Upper lobe of left lung (tissue), 6 donors: ENCODE results near the gene TMTC2. TPM values are rescaled to one million over a fixed set of nuclear protein-coding genes. Genes with fewer than 3 reads are reported as not detected.

Experiments used
- ATAC-seq, 2 donors: fragments of 200-7000 bp; cut with Tn5 transposase; one replicate each; pipeline ENCODE4 v1.9.1; 2022; ENCODE audit warnings: mild to moderate bottlenecking in 2 of 2, moderate library complexity in 2 of 2; ENCODE audit not compliant: low FRiP score in 2 of 2
- DNase-seq, 2 donors: peaks; one replicate each; pipeline ENCODE4 v3.0.0-alpha.2; 2019 to 2020
- H3K27ac ChIP-seq, 4 donors: fragments of 200-600 bp; sonication (generic); one replicate each; pipeline ENCODE4 v1.5.1; 2016 to 2019
- H3K27me3 ChIP-seq, 4 donors: fragments of 200-600 bp; sonication (generic); one replicate each; pipeline ENCODE4 v1.5.1; 2017 to 2019
- H3K36me3 ChIP-seq, 4 donors: fragments of 200-600 bp; sonication (generic); one replicate each; pipeline ENCODE4 v1.5.1; 2016 to 2019
- H3K4me1 ChIP-seq, 4 donors: fragments of 200-600 bp; sonication (generic); one replicate each; pipeline ENCODE4 v1.5.1; 2018 to 2019
- H3K4me3 ChIP-seq, 4 donors: fragments of 200-600 bp; sonication (generic); one replicate each; pipeline ENCODE4 v1.5.1; 2017 to 2019; ENCODE audit warnings: mild to moderate bottlenecking in 2 of 4, moderate library complexity in 1 of 4
- H3K9me3 ChIP-seq, 4 donors: fragments of 200-600 bp; sonication (generic); one replicate each; pipeline ENCODE4 v1.5.1; 2018 to 2019
- EP300 ChIP-seq, 4 donors: sonication (generic); formaldehyde crosslinking; IDR thresholded peaks; one replicate each; pipeline ENCODE4 v1.5.1; 2017; ENCODE audit warnings: antibody characterized with exemption in 4 of 4, control low read depth in 2 of 4
- POLR2A ChIP-seq, 4 donors: fragments of 450-650 bp; IDR thresholded peaks; one replicate each; pipeline ENCODE4 v1.5.1; 2016 to 2017; ENCODE audit warnings: antibody characterized with exemption in 4 of 4, mild to moderate bottlenecking in 2 of 4
- POLR2AphosphoS5 ChIP-seq, 2 donors: sonication (generic); formaldehyde crosslinking; IDR thresholded peaks; one replicate each; pipeline ENCODE4 v1.5.1; 2017; ENCODE audit warnings: antibody characterized with exemption in 2 of 2
- WGBS, 2 donors: methylation state at CpG; one replicate each; pipeline ENCODE4 v1.1.5; 2017 to 2018; 5-methylcytosine and 5-hydroxymethylcytosine counted together
- total RNA-seq, 6 donors: library from RNA; depleted of rRNA in 4 of 6; stranded (reverse); fragments of >200 nt in 4 of 6; gene quantifications; one replicate each; pipeline versions ENCODE4 v1.1.0 to v1.2.1, GENCODE V29; 2016 to 2021
- TF ChIP-seq, protein P1 (sequence below), 6 experiments: fragments of 450-650 bp in 4 of 6; fragments of 200-600 bp in 2 of 6; sonication (generic) in 2 of 6; IDR thresholded peaks; one replicate each; pipeline ENCODE4 v1.5.1; 2016 to 2019; ENCODE audit warnings: antibody characterized with exemption in 6 of 6
- donor health status: DM: no; HTN: no; CAD: no; lungs with moderate emphysema.
- donor health status: DM: no; HTN: yes; CAD: no; lungs with severe emphysema.

The TMTC2 gene
- total RNA-seq, 6 donors from 2014 or later = 21.2 to 37.7 (median 26.8) TPM

DNA sequence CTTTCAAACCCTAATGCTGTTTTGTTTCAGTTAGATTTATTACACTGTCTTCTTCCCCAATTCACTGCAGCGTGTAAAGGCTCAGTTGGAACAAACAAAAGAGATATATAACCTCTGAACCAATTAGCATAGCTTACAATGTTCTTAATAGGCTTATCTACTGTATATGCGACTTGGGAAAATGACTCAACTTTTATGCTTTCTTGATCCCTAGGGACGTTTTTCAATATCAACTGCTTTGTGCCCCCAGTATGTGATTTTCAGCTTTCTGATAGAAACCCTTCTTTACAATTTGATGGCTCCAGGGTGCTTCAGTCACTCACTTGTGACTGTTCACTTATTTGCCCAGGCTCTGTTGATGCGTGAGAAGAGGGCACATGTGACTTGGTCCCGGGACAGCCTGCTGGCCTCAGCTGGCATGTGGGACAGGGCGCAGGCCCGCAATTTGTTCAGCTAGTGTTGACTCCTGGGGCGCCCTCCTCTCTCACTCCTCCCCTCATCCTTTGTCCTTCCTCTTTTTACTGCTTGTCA lies 107.1 kb downstream of the TMTC2 start:
- TF ChIP-seq POLR2AphosphoS5 (IDR thresholded peaks at IDR 0.05) (no peak), EP300 (IDR thresholded peaks at IDR 0.05) (no peak), POLR2A (IDR thresholded peaks at IDR 0.05) (no peak)
- TF ChIP-seq, protein P1, sequence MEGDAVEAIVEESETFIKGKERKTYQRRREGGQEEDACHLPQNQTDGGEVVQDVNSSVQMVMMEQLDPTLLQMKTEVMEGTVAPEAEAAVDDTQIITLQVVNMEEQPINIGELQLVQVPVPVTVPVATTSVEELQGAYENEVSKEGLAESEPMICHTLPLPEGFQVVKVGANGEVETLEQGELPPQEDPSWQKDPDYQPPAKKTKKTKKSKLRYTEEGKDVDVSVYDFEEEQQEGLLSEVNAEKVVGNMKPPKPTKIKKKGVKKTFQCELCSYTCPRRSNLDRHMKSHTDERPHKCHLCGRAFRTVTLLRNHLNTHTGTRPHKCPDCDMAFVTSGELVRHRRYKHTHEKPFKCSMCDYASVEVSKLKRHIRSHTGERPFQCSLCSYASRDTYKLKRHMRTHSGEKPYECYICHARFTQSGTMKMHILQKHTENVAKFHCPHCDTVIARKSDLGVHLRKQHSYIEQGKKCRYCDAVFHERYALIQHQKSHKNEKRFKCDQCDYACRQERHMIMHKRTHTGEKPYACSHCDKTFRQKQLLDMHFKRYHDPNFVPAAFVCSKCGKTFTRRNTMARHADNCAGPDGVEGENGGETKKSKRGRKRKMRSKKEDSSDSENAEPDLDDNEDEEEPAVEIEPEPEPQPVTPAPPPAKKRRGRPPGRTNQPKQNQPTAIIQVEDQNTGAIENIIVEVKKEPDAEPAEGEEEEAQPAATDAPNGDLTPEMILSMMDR (IDR thresholded peaks at IDR 0.05) = no peak
- H3K9me3 ChIP-seq = no peaks in the 10 kb centered on the region
- ATAC-seq (no peak), DNase-seq (no peak)
- no peak overlapping the region for H3K27ac ChIP-seq
- H3K4me1 ChIP-seq = no peaks in the 10 kb centered on the region
- H3K4me3 ChIP-seq = no peak overlapping the region
- no peaks in the 10 kb centered on the region for H3K27me3 ChIP-seq
- no peaks in the 10 kb centered on the region for H3K36me3 ChIP-seq
- 79 to 89% methylated on average over 8 of the region's 8 CpGs for WGBS, 2 donors

DNA sequence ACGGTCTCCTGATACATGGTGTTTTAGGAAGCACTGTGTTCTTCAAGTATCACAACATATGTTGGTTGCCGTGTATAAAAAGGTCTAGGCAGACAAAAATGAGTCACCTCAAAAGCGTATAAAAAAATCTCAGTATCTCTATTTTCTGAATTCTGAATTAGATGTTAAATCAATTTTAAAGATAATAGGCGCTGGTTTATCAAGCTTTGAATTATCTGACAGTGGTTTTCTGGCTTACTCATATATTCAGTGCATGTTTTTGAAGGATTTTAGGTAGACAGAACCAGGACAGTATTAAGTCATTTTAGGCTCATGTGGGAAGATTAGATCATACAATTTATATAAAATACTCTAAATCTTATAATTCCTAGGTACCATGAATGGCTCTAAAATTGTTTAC lies 110.8 kb downstream of the TMTC2 start:
- Histone ChIP-seq H3K36me3 (no peaks in the 10 kb centered on the region), H3K27ac (no peak overlapping the region), H3K27me3 (no peaks in the 10 kb centered on the region), H3K4me1 (no peaks in the 10 kb centered on the region), H3K9me3 (no peaks in the 10 kb centered on the region), H3K4me3 (no peak overlapping the region)
- DNase-seq = no peak
- no peak for TF ChIP-seq POLR2AphosphoS5 (IDR thresholded peaks at IDR 0.05)
- TF ChIP-seq, protein P1 (IDR thresholded peaks at IDR 0.05) = no peak
- no peak for ATAC-seq
- 93 to 94% methylated on average over 4 of the region's 4 CpGs for WGBS, 2 donors

- Histone ChIP-seq H3K4me3 (no peak overlapping the region), H3K9me3 (no peaks in the 10 kb centered on the region), H3K36me3 (no peaks in the 10 kb centered on the region), H3K27me3 (no peaks in the 10 kb centered on the region), H3K4me1 (no peaks in the 10 kb centered on the region), H3K27ac (no peak overlapping the region)
- ATAC-seq (no peak), DNase-seq (no peak)
- WGBS, 2 donors = 85 to 100% methylated on average over 2 of the region's 2 CpGs
- TF ChIP-seq POLR2A (IDR thresholded peaks at IDR 0.05) (no peak), POLR2AphosphoS5 (IDR thresholded peaks at IDR 0.05) (no peak), EP300 (IDR thresholded peaks at IDR 0.05) (no peak)
- TF ChIP-seq, protein P1 (IDR thresholded peaks at IDR 0.05) = no peak
These were observed 113.5 kb downstream of the TMTC2 start for GRCh38 chr12:82800185-82800584.

DNA sequence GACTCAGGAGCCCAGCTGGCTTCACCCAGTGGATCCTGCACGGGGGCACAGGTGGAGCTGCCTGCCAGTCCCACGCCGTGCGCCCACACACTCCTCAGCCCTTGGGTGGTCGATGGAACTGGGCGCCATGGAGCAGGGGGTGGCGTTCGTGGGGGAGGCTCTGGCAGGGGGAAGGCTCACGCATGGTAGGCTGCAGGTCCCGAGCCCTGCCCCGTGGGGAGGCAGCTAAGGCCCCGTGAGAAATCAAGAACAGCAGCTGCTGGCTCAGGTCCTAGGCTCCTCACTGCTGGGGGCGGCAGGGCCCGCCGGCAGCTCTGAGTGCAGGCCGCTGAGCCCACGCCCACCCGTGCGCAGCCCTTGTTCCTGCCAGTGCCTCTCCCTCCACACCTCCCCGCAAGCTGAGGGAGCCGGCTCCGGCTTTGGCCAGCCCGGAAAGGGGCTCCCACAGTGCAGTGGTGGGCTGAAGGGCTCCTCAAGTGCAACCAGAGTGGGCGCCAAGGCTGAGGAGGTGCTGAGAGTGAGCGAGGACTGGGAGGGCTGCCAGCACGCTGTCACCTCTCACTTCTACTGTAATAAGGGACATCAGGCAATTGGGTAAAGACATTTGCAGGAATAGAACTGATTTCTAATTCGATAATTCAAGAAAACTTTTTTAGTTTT lies 115.4 kb downstream of the TMTC2 start:
- no peaks in the 10 kb centered on the region for H3K27me3 ChIP-seq
- no peak for ATAC-seq
- WGBS, 2 donors = 80 to 98% methylated on average over 5 to 20 of the region's 27 CpGs
- peak in 1 of 2 donors; percentile 70 for DNase-seq
- TF ChIP-seq, protein P1 (IDR thresholded peaks at IDR 0.05) = no peak
- TF ChIP-seq POLR2A (IDR thresholded peaks at IDR 0.05) (no peak), POLR2AphosphoS5 (IDR thresholded peaks at IDR 0.05) (no peak), EP300 (IDR thresholded peaks at IDR 0.05) (no peak)
- H3K27ac ChIP-seq = no peak overlapping the region
- no peaks in the 10 kb centered on the region for H3K9me3 ChIP-seq
- H3K36me3 ChIP-seq = no peaks in the 10 kb centered on the region
- H3K4me1 ChIP-seq = no peaks in the 10 kb centered on the region
- no peak overlapping the region for H3K4me3 ChIP-seq

DNA sequence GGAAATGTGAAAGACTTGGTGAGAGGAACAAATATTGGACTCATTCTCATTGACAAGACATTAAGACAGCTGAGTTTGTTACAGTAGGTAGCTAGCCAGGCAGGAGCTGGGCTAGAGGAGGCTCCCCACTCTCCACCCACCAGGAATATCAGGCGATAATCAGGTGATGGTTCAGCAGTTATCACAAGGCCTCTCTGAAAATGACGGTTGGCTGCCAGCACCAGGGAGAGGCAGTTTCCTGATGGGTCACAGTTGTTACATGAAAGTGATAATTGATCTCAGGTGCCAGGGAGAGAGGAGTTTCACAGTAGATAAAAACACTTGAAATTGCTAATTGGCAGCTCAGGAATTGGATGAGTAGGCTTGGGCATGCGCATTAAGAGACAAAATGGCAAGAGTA lies 116.5 kb downstream of the TMTC2 start:
- DNase-seq (no peak), ATAC-seq (no peak)
- H3K36me3 ChIP-seq = no peaks in the 10 kb centered on the region
- no peaks in the 10 kb centered on the region for H3K4me1 ChIP-seq
- no peaks in the 10 kb centered on the region for H3K27me3 ChIP-seq
- H3K27ac ChIP-seq = no peak overlapping the region
- H3K4me3 ChIP-seq = no peak overlapping the region
- WGBS, 2 donors = 89 to 93% methylated on average over 3 of the region's 3 CpGs
- no peaks in the 10 kb centered on the region for H3K9me3 ChIP-seq
- TF ChIP-seq POLR2AphosphoS5 (IDR thresholded peaks at IDR 0.05) = no peak
- TF ChIP-seq, protein P1 (IDR thresholded peaks at IDR 0.05) = no peak
- no peak for TF ChIP-seq EP300 (IDR thresholded peaks at IDR 0.05)
- TF ChIP-seq POLR2A (IDR thresholded peaks at IDR 0.05) = no peak
